C4-2B (cell line): ENCODE data around the gene BEGAIN.

Source experiments
- H3K27ac ChIP-seq: fragments of 450-650 bp; 2 replicates; pipeline ENCODE4 v1.5.1; 2017
- CTCF ChIP-seq: fragments of 450-650 bp; conservative IDR thresholded peaks from 2 replicates; pipeline ENCODE4 v1.5.1; 2017; ENCODE audit warnings: mild to moderate bottlenecking
- ZFX ChIP-seq: fragments of 450-650 bp; IDR thresholded peaks from 2 replicates; pipeline ENCODE4 v1.6.1; 2017

BEGAIN gene

GRCh38 chr14:100594625-100594951, 7.4 kb upstream of the BEGAIN start:
- no peak overlapping the region for H3K27ac ChIP-seq
- TF ChIP-seq CTCF = no peak
- no peak for TF ChIP-seq ZFX

- TF ChIP-seq ZFX (no peak), CTCF (no peak)
- H3K27ac ChIP-seq = no peak overlapping the region
These were observed 6.8 kb upstream of the BEGAIN start for GRCh38 chr14:100593751-100594624.

GRCh38 chr14:100592972-100593371, 5.8 kb upstream of the BEGAIN start:
- H3K27ac ChIP-seq = no peak overlapping the region
- TF ChIP-seq CTCF = no peak
- no peak for TF ChIP-seq ZFX

GRCh38 chr14:100592461-100592891, 5.3 kb upstream of the BEGAIN start:
- TF ChIP-seq CTCF (no peak), ZFX (no peak)
- H3K27ac ChIP-seq = no peak overlapping the region

DNA sequence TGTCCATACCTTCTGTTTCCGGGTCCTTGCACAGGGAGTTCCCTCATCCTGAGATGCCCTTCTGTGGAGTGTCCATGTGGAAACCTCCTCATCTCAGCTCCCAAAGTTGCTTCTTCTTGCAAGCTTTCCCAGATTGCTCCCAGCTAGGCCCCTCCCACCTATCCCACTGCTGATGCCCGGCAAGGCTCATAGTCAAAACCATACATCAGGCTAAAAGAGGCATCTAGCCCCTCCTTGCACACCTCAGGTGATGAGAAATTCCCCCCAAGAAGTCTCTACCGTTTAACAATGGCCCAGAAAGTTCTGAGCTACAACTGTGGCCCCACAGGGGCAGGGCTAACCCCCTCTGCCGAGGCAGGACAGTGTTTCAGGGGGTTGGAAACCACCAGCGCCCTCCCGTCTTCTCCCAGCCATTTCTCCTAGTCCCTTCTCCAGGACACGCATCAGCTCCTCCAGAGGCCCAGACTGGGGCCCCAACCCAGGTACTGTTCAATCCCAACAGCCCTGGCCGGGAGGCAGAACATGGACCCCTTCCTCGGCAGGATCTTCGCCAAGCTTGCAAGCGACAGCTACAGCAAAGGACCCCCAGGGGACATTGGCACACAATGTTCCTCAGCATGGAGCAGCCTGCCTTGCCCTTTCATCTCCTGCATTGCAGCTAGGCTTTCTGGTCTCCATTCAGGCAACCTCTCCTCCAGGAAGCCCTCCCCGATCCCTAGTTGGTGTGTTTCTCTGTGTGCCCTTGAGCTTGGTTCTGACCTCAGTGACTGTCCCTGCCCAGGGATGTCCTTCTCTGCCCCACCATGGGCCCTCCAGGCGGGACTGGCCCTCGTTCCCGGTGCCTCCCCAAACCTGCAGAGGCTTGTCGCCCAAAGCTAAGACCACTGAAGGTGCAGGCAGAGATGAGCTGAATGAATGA, 4.5 kb upstream of the BEGAIN start:
- no peak overlapping the region for H3K27ac ChIP-seq
- TF ChIP-seq CTCF (no peak), ZFX (no peak)

DNA sequence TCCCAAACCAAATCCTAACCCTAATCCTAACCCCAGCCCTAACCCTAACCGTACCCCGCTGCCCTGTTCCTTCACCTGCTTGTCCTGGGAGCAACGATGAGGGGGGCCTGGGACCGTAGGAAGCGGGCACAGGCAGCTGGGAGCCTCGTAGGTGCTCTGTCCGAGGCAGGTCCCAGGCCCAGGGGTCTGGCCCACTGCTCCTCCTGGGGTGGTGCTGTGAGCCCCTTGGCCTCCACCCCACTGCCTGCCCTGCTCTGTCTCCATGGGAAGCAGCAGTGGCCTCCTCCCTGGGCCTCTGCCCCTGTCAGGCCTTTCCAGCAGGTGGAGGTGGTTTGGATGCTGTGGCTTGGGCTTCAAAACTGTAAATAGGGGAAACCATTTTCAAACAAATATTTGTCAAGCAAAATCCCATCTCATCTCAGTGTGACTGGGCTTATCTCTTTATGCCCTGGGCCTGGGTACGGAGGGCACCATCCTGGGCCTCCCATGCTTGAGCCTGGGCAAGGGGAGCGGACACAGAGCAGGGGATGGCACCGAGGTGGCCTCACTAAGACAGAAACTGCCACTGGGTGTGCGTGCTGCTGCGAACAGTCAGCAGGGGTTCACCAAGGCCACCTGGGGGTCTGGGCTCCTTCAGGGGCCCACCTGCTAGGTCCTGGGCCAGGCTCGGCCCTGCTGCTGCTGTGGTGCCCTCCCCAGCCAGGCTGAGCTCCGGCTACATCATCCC, 3.7 kb upstream of the BEGAIN start:
- H3K27ac ChIP-seq = no peak overlapping the region
- TF ChIP-seq ZFX (no peak), CTCF (no peak)
